ENCODE results near the gene ABLIM1.
"Not testable (repeated sequence)": the region's sequence is repeated elsewhere in the genome, so short reads cannot be mapped to it uniquely, and the experiment has no call there.

The ABLIM1 gene

GRCh38 chr10:114658175-114658574 is at the start of gene ABLIM1:
TSS of gene ABLIM1 (minus strand) at chr10:114658275. CDS start at chr10:114658200, 75 bp downstream.
- no peak for DNase-seq

DNA sequence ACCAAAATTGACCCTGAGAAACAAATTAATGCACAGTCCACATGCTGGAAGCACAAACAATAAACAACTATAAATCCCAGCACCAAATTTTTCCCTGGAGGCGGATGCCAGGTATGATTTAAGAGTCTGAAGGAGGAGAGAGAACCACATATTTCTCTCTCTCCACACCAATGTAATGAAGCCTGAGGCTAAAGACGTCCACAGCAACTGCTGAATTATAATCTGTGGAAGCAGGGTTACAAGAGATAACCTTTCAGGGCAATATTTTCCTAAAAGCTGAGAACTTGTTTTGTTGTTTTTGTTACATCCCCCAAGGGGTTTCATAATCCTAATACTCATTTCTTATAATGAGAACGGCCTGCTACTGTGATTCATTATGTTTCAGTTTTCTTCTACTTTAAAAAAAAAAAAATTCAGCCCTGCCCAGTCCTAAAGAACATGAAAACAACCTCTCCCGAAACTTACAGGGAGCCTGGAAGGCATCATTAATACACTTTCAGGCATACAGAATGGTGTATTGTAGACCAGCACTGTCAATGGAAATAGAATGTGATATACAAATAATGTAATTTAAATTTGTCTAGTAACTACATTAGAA is 48.5 kb upstream of the ABLIM1 start:
- no peak for DNase-seq

DNA sequence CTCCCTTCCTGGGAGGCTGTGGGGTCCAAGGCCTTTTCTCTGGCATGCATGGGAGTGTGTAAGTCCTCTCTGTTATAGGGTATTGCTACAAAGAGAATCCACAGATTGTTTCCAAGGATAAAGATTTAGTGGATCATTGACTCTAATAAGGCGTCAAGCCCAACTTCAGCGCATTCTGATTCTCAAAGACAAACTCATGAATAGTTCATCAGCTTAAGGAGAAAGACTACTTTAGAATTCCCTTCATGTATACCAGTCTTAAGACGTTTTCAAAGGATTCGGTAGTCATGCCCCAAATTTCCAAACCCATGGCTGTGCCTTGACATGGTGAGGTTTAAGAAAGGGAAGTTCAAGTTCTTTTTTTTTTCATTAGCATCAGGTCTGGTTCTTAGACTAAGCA is 46.6 kb upstream of the ABLIM1 start:
- no peak for DNase-seq

- DNase-seq = no peak
Observed at GRCh38 chr10:114703377-114704107, 45.5 kb upstream of the ABLIM1 start.

DNA sequence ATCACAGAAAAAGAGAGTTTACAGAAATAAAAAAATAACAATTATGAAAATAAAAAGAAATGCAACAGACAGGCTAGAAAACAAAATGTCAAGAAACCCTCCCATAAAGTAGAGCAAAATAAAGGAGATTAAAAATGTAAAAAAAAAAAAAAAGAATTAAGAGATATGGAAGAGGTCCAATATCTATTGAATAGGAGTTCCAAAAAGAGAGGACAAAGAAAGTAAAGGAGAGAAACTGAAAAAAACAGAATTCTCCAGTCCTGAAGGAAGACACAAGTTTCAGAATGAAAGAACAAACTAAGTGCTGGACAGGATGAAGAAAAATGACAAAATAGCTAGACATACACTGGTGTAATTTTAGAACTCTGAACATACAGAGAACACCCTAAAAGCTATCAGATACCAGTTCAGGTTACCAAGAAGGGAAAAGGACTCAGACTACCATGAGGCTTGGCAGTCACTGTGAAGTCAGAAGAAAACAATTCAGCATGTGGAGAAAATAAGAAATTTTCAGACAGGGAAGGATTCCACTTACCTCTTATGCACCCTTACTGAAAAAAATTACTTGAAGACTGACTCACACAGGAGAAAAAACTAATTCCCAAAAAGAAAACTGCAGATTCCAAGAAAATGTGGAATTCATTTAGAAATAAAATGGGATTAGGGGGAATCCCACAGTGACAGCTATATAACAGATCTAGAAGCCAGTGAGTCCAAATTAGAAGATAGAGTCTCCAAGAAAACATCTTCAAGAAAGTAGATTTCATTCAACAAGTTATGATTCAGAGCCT is 40.4 kb upstream of the ABLIM1 start:
- DNase-seq = no peak

DNA sequence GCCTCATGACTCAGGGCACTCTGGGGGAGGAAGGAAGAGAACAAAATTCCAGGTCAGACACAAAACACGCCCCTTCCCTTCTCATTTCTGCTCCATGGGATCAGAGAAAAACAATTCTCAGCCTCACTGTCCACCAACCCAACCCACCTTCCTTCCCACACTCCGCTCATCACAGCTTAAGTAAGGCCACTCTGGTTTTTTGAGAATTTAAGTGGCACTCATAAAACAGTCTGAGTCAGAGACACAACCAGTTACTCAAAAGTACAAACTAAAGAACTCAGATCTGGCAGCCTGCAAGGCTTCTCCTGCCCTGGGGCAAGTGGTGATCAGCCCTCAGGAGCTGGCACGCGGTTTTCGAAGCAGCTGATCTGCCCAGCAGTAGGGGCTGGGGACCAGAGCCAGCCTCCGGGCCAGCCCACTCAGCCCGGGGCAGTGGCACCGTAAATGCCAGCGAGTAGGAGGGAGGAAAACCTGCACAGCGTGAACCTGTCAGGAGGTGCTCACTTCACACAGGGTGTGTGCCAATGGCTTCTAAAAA is 39.1 kb upstream of the ABLIM1 start:
- DNase-seq = no peak

DNA sequence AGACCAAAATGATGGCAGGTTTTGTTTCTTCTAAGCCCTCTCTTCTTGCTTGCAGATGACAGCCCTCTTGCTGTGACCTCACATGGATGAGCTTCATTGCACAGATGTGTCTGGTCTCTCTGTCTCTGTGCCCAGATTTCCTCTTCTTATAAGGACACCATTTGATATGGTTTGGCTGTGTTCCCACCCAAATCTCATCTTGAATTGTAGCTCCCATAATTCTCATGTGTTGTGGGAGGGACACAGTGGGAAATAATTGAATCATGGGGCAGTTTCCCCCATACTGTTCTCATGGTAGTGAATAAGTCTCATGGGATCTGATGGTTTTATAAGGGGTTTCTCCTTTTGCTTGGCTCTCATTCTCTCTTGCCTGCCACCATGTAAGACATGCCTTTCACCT is 38.2 kb upstream of the ABLIM1 start:
- not testable (repeated sequence) for DNase-seq

- DNase-seq = no peak
Observed at GRCh38 chr10:114694752-114695151, 36.7 kb upstream of the ABLIM1 start.

DNA sequence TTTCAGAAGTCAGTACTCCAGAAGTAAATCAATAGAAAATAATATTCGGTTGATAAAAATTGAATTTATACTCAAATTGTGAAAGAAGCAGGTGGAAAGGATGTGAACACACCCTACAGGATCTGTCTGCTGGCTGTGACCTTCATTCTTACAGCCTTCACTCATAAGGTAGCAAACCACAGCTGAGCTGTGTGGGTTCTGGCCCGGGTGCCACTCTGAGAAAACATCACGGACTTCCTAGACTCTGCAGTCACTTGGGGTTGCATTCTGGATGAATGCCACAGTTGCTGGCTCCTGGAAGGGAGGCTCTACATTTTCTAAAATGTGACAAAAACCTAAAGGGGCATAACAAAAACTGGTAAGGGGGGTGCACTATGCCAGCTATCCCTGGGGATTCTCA is 36.0 kb upstream of the ABLIM1 start:
- no peak for DNase-seq

- no peak for DNase-seq
Observed at GRCh38 chr10:114691442-114691941, 33.4 kb upstream of the ABLIM1 start.

GRCh38 chr10:114688786-114689185 is 30.7 kb upstream of the ABLIM1 start:
- no peak for DNase-seq

DNA sequence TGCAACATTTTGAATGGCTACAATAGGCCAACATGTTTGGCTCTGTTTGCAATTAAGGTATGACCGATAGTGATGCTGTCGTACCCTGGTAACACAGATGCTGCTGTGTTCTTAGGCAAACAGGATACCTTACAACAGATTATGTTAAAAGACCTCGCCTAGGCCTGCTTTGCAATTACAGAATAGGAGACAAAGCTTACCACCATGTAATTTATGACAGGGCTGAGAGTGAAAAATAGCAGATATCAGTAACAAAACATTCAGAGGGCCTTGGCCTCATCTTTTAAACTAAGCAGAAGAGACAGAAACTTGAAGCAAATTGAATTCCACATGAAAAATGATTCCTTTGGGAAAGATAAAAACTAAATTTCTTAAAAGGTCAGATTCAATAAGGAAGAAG is 29.4 kb upstream of the ABLIM1 start:
- no peak for DNase-seq

DNA sequence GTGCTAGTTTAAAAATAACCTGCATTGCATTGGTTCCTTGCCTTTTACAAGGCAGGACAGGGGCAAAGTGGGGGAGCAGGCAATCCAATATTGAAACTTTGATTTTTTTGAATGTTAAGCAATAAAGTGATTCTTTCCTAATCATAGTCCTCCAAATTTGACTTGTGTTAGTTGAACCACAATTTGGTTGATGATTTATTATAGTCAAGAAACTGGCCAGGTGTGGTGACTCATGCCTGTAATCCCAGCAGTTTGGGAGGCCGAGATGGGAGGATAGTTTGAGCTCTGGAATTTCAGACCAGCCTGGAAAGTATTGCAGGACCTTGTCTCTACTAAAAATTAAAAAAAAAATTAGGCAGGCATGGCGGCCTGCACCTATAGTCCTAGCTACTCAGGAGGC is 27.9 kb upstream of the ABLIM1 start:
- DNase-seq = no peak

- no peak for DNase-seq
Observed at GRCh38 chr10:114685456-114685855, 27.4 kb upstream of the ABLIM1 start.

GRCh38 chr10:114684822-114685209 is 26.7 kb upstream of the ABLIM1 start:
- DNase-seq = no peak

GRCh38 chr10:114684084-114684821 is 26.2 kb upstream of the ABLIM1 start:
- DNase-seq = no peak

- DNase-seq = no peak
Observed at GRCh38 chr10:114683593-114683992, 25.5 kb upstream of the ABLIM1 start.

- DNase-seq = no peak
Observed at GRCh38 chr10:114683162-114683561, 25.1 kb upstream of the ABLIM1 start.

GRCh38 chr10:114682532-114682931 is 24.5 kb upstream of the ABLIM1 start:
- no peak for DNase-seq

DNA sequence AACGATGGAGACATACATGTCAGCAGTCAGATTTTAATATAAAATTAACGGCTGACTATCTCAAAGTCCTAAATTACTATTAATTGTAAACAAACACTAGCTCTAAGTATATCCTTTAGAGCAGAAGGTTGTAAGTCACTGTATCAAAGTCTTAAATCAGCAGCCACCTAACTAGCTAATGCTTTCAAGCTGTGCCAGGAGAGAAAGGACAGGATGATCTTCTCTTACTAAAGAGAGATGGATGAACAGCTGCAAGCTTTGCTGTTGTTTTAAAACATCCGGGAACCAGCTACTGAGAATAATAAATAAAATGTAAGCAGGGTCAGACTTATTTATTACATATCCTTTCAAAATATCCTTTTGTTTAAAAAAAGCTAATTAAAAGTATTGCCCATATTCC is 24.0 kb upstream of the ABLIM1 start:
- no peak for DNase-seq

- no peak for DNase-seq
Observed at GRCh38 chr10:114681542-114681941, 23.5 kb upstream of the ABLIM1 start.

DNA sequence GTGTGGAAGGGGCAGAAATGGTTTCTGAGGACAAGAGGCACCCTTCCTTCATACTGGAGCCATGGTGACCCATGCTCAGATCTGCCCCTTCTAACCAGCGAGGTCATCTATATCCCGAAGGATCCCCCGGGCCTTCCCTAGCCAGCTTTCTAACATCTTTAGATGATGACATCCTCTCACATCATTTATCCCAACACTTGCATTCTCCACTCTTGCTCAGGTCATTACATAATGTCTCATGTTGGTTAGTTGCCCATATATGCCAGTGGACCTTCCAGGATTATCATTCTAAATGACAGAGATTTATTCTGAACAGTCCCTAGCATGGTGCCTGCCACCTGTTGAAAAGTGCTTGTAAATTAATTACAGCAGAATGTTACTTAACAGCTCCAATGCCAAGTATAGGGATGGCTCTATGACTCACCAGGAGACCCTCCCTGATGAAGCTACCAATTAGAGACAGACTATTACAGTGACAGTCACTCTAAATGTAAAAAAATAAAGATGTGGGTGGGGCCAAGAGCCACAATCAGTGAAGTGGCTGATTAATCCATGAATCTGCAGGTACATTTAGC is 22.6 kb upstream of the ABLIM1 start:
- DNase-seq = no peak
